LHCN-M2 (cell line): Measurements from ENCODE around the gene TNFRSF8. TPM values are rescaled to one million over a fixed set of nuclear protein-coding genes. Genes with fewer than 3 reads are reported as not detected.
A peak's percentile ranks its signal among the peaks of the same experiment; 100 is the strongest.
"Not testable (repeated sequence)": the region's sequence is repeated elsewhere in the genome, so short reads cannot be mapped to it uniquely, and the experiment has no call there.

Source experiments
- DNase-seq: peaks from one replicate; pipeline ENCODE4 v3.0.0-alpha.2; 2012; ENCODE audit warnings: low read depth
- total RNA-seq: library from RNA; depleted of rRNA; stranded (reverse); fragments of >200 nt; gene quantifications from 2 replicates; pipeline ENCODE4 v1.2.3, GENCODE V29; 2014

The TNFRSF8 gene
- total RNA-seq, 1 experiment from 2014 or later, result not detected

- DNase-seq, result no peak
Measured at GRCh38 chr1:12083766-12084165, 20.7 kb downstream of the TNFRSF8 start.

GRCh38 chr1:12085643-12086260, 22.6 kb downstream of the TNFRSF8 start:
- DNase-seq, result no peak

GRCh38 chr1:12087797-12088314, 24.8 kb downstream of the TNFRSF8 start:
- no peak for DNase-seq

- DNase-seq, result no peak
Measured at GRCh38 chr1:12088607-12089006, 25.5 kb downstream of the TNFRSF8 start.

GRCh38 chr1:12090326-12090725, 27.2 kb downstream of the TNFRSF8 start:
- no peak for DNase-seq

GRCh38 chr1:12091191-12091590, 28.1 kb downstream of the TNFRSF8 start:
- no peak for DNase-seq

GRCh38 chr1:12094180-12094579, 31.1 kb downstream of the TNFRSF8 start:
- DNase-seq, result no peak

GRCh38 chr1:12095452-12096263, 32.6 kb downstream of the TNFRSF8 start:
- DNase-seq, result peak; percentile 22

GRCh38 chr1:12096615-12097014, 33.5 kb downstream of the TNFRSF8 start:
- DNase-seq, result no peak

- no peak for DNase-seq
Measured at GRCh38 chr1:12097321-12097720, 34.2 kb downstream of the TNFRSF8 start.

- no peak for DNase-seq
Measured at GRCh38 chr1:12098786-12099185, 35.7 kb downstream of the TNFRSF8 start.

GRCh38 chr1:12099610-12100009, 36.5 kb downstream of the TNFRSF8 start:
- DNase-seq, result no peak

- DNase-seq, result no peak
Measured at GRCh38 chr1:12100071-12100470, 37.0 kb downstream of the TNFRSF8 start.

- DNase-seq, result not testable (repeated sequence)
Measured at GRCh38 chr1:12101120-12101519, 38.0 kb downstream of the TNFRSF8 start.

GRCh38 chr1:12102066-12102465, 39.0 kb downstream of the TNFRSF8 start:
- DNase-seq, result no peak

- no peak for DNase-seq
Measured at GRCh38 chr1:12104417-12104816, 41.3 kb downstream of the TNFRSF8 start.

GRCh38 chr1:12106153-12106552, 43.0 kb downstream of the TNFRSF8 start:
- DNase-seq, result no peak

GRCh38 chr1:12106861-12107260, 43.8 kb downstream of the TNFRSF8 start:
- DNase-seq, result not testable (repeated sequence)

GRCh38 chr1:12107718-12108117, 44.6 kb downstream of the TNFRSF8 start:
- no peak for DNase-seq

- no peak for DNase-seq
Measured at GRCh38 chr1:12109901-12110300, 46.8 kb downstream of the TNFRSF8 start.

GRCh38 chr1:12111741-12112140, 48.6 kb downstream of the TNFRSF8 start:
- no peak for DNase-seq

GRCh38 chr1:12112711-12113161, 49.6 kb downstream of the TNFRSF8 start:
- peak; percentile 31 for DNase-seq
